SU-DHL-6 (cell line): ENCODE data around the gene PIRT.

Experiments
- H2AFZ ChIP-seq: fragments of 200-600 bp; sonication (generic); 2 replicates; pipeline ENCODE4 v1.6.1; 2014; ENCODE audit warnings: low read depth, mild to moderate bottlenecking, moderate library complexity, mixed read lengths, antibody characterized with exemption, low read length; ENCODE audit not compliant: severe bottlenecking
- H3F3A ChIP-seq: fragments of 200-600 bp; shearing (Covaris generic); 2 replicates; pipeline ENCODE4 v1.6.0; 2016; ENCODE audit warnings: antibody characterized with exemption, mild to moderate bottlenecking; ENCODE audit not compliant: insufficient read depth
- H3K27ac ChIP-seq: fragments of 200-600 bp; sonication (generic); 2 replicates; pipeline ENCODE4 v1.5.1; 2016; ENCODE audit warnings: low read depth, mild to moderate bottlenecking, low read length, moderate library complexity, mixed read lengths
- H3K27me3 ChIP-seq: fragments of 200-600 bp; sonication (generic), shearing (Covaris generic); 2 replicates; pipeline ENCODE4 v1.6.0; 2014; ENCODE audit warnings: mild to moderate bottlenecking, low read length
- H3K36me3 ChIP-seq: fragments of 200-600 bp; sonication (generic); 2 replicates; pipeline ENCODE4 v1.6.1; 2014; ENCODE audit warnings: mild to moderate bottlenecking, low read length, mixed read lengths
- H3K4me2 ChIP-seq: fragments of 300-600, 200-600 bp; shearing (Covaris generic), sonication (generic); 2 replicates; pipeline ENCODE4 v1.6.0; 2014; ENCODE audit warnings: low read length, low read depth, mild to moderate bottlenecking; ENCODE audit not compliant: poor library complexity, severe bottlenecking
- H3K4me3 ChIP-seq: fragments of 200-600 bp; sonication (generic); 2 replicates; pipeline ENCODE4 v1.5.1; 2014; ENCODE audit warnings: antibody characterized with exemption, low read length, mild to moderate bottlenecking, mixed read lengths; ENCODE audit not compliant: insufficient read depth, poor library complexity, severe bottlenecking
- H3K79me2 ChIP-seq: fragments of 200-600 bp; sonication (generic); 2 replicates; pipeline ENCODE4 v1.6.1; 2014; ENCODE audit warnings: mild to moderate bottlenecking, low read length, moderate library complexity; ENCODE audit not compliant: insufficient read depth
- H3K9ac ChIP-seq: fragments of 200-600 bp; sonication (generic); 2 replicates; pipeline ENCODE4 v1.7.0; 2014; ENCODE audit warnings: mild to moderate bottlenecking, low read length
- H3K9me2 ChIP-seq: fragments of 200-600 bp; sonication (generic); replicated peaks from 2 replicates; pipeline ENCODE4 v1.6.1; 2014; ENCODE audit warnings: low read length; ENCODE audit not compliant: insufficient read depth
- H3K9me3 ChIP-seq: fragments of 200-600 bp; sonication (generic); 2 replicates; pipeline ENCODE4 v1.6.1; 2014; ENCODE audit warnings: low read length, mixed read lengths; ENCODE audit not compliant: insufficient read depth
- H4K20me1 ChIP-seq: fragments of 200-600 bp; sonication (generic); 2 replicates; pipeline ENCODE4 v1.6.1; 2014; ENCODE audit warnings: low read depth, mild to moderate bottlenecking, antibody characterized with exemption, low read length, moderate library complexity, mixed read lengths
- CTCF ChIP-seq: fragments of 200-600 bp; sonication (generic); IDR thresholded peaks from one replicate; pipeline ENCODE4 v1.5.1; 2017; ENCODE audit warnings: antibody characterized with exemption, mild to moderate bottlenecking, low read length, moderate library complexity; ENCODE audit not compliant: insufficient read depth, poor library complexity, severe bottlenecking
- EZH2phosphoT487 ChIP-seq: fragments of 200-600 bp; sonication (generic), shearing (Covaris generic); conservative IDR thresholded peaks from 2 replicates; pipeline ENCODE4 v1.6.1; 2018; ENCODE audit warnings: mild to moderate bottlenecking, antibody characterized with exemption, low read length, moderate library complexity, mixed read lengths

PIRT gene

GRCh38 chr17:10845388-10845751 lies 7.5 kb upstream of the PIRT start:
- Histone ChIP-seq H2AFZ (no peak overlapping the region), H4K20me1 (no peaks in the 10 kb centered on the region)

GRCh38 chr17:10844621-10845387 lies 6.9 kb upstream of the PIRT start:
- Histone ChIP-seq H3K9me3 (no peaks in the 10 kb centered on the region), H3F3A (no peaks in the 10 kb centered on the region), H3K4me2 (peak overlapping the region; percentile 44), H3K27ac (no peak overlapping the region), H3K9me2 (no peaks in the 10 kb centered on the region), H3K9ac (peak overlapping the region; percentile 23; the same call in 1 of the 2 replicates), H3K27me3 (no peaks in the 10 kb centered on the region), H2AFZ (peak overlapping the region; percentile 71), H3K79me2 (no peaks in the 10 kb centered on the region), H3K36me3 (no peaks in the 10 kb centered on the region), H4K20me1 (no peaks in the 10 kb centered on the region), H3K4me3 (no peak overlapping the region)
- no peak for TF ChIP-seq EZH2phosphoT487
- peak; percentile 71 for TF ChIP-seq CTCF

More at GRCh38 chr17:10845388-10845751, 7.5 kb upstream of the PIRT start:
- Histone ChIP-seq H3K27ac (no peak overlapping the region), H3K36me3 (no peaks in the 10 kb centered on the region), H3F3A (no peaks in the 10 kb centered on the region), H3K9me2 (no peaks in the 10 kb centered on the region), H3K9ac (no peak overlapping the region), H3K27me3 (no peaks in the 10 kb centered on the region), H3K4me2 (no peak overlapping the region), H3K9me3 (no peaks in the 10 kb centered on the region), H3K4me3 (no peak overlapping the region), H3K79me2 (no peaks in the 10 kb centered on the region)
- TF ChIP-seq EZH2phosphoT487 (no peak), CTCF (no peak)

- Histone ChIP-seq H3K9me2 (no peaks in the 10 kb centered on the region), H4K20me1 (no peaks in the 10 kb centered on the region), H3K4me3 (no peak overlapping the region), H3K4me2 (no peak overlapping the region), H2AFZ (no peak overlapping the region), H3K27ac (no peak overlapping the region), H3K27me3 (no peaks in the 10 kb centered on the region), H3K79me2 (no peaks in the 10 kb centered on the region), H3K36me3 (no peaks in the 10 kb centered on the region), H3F3A (no peaks in the 10 kb centered on the region), H3K9ac (no peak overlapping the region), H3K9me3 (no peaks in the 10 kb centered on the region)
- no peak for TF ChIP-seq CTCF
- TF ChIP-seq EZH2phosphoT487: no peak
These were observed 5.9 kb upstream of the PIRT start for GRCh38 chr17:10843811-10844210.
